ENCODE results near the gene ANKRA2. TPM values are rescaled to one million over a fixed set of nuclear protein-coding genes. Genes with fewer than 3 reads are reported as not detected.
A peak's percentile ranks its signal among the peaks of the same experiment; 100 is the strongest.

The ANKRA2 gene
- total RNA-seq, 1 donor from 2014 or later, result 18.8 TPM

DNA sequence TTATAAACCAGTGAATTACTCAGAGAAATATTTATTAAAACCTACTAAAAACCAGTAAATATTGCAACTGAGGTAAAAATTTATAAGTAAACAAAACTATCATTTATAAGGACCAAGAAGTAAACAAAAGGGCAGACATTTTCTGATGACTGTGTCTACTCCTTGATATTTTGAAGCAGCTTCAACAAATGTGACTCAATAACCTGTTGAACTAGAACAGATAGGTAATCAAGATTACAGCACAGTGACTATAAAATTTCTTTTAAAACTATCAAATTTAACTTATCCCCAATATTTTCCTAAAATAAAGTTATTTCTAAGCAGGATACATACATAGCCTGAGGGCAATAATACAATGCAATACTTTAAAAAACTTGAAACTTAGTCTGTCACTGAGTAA, 12.8 kb downstream of the ANKRA2 start:
- Mint-ChIP-seq H3K9me3 (ENCODE audit: unreplicated experiment) (no peaks in the 10 kb centered on the region), H3K27ac (ENCODE audit: unreplicated experiment) (no peak overlapping the region), H3K4me1 (ENCODE audit: low read depth, unreplicated experiment) (peaks cover 2% of the 10 kb centered on the region), H3K27me3 (ENCODE audit: unreplicated experiment) (no peaks in the 10 kb centered on the region), H3K36me3 (ENCODE audit: unreplicated experiment) (no peaks in the 10 kb centered on the region), H3K4me3 (ENCODE audit: unreplicated experiment) (no peak overlapping the region)
- no peak for DNase-seq
- TF ChIP-seq, protein P1, sequence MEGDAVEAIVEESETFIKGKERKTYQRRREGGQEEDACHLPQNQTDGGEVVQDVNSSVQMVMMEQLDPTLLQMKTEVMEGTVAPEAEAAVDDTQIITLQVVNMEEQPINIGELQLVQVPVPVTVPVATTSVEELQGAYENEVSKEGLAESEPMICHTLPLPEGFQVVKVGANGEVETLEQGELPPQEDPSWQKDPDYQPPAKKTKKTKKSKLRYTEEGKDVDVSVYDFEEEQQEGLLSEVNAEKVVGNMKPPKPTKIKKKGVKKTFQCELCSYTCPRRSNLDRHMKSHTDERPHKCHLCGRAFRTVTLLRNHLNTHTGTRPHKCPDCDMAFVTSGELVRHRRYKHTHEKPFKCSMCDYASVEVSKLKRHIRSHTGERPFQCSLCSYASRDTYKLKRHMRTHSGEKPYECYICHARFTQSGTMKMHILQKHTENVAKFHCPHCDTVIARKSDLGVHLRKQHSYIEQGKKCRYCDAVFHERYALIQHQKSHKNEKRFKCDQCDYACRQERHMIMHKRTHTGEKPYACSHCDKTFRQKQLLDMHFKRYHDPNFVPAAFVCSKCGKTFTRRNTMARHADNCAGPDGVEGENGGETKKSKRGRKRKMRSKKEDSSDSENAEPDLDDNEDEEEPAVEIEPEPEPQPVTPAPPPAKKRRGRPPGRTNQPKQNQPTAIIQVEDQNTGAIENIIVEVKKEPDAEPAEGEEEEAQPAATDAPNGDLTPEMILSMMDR (IDR thresholded peaks at IDR 0.05; ENCODE audit: partially characterized antibody, unreplicated experiment), result no peak

DNA sequence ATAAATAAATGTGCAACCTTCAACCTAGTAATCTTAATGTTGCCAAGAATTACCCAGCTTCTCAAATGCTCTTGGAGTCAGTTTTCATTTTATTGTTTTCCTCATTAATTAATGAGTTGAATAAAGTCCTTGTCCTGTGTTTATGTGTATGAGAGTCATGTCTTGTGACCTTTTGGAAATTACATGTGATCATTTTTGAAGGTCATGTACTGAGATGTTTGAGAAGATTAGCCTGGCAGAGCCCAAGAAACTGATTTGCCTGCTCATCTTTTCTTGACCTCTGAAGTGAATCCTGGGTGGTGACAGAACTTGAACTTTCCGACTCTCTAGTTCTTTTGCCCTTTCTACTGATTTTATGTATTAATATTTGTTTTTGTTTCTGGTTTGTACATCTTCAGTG, 15.4 kb downstream of the ANKRA2 start:
- H3K27me3 Mint-ChIP-seq (ENCODE audit: unreplicated experiment), result no peaks in the 10 kb centered on the region
- no peaks in the 10 kb centered on the region for H3K9me3 Mint-ChIP-seq (ENCODE audit: unreplicated experiment)
- no peaks in the 10 kb centered on the region for H3K36me3 Mint-ChIP-seq (ENCODE audit: unreplicated experiment)
- TF ChIP-seq, protein P1 (IDR thresholded peaks at IDR 0.05; ENCODE audit: partially characterized antibody, unreplicated experiment), result no peak
- no peak overlapping the region for H3K27ac Mint-ChIP-seq (ENCODE audit: unreplicated experiment)
- H3K4me3 Mint-ChIP-seq (ENCODE audit: unreplicated experiment), result no peak overlapping the region
- DNase-seq, result no peak
- peaks cover 6% of the 10 kb centered on the region for H3K4me1 Mint-ChIP-seq (ENCODE audit: low read depth, unreplicated experiment)

DNA sequence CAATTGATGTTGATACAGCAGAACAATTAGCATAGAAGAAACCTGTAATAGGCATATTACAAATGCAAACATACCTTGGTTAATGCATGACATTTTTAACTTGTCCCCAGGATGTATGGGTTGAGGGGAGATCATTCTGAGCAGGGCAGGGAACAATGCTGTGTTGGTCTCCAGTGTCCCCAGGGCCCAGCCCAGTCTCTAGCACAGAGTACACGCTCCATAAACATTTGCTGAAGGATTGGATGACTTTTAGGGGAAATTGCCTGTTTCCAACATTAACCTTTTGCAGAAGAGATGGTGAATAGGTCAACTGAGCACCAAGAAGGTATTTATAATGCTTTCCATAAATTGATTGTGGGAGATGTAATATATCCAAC, 20.0 kb downstream of the ANKRA2 start:
- H3K4me3 Mint-ChIP-seq (ENCODE audit: unreplicated experiment), result no peak overlapping the region
- TF ChIP-seq, protein P1 (IDR thresholded peaks at IDR 0.05; ENCODE audit: partially characterized antibody, unreplicated experiment), result no peak
- H3K27ac Mint-ChIP-seq (ENCODE audit: unreplicated experiment), result peak overlapping the region; percentile 80
- no peaks in the 10 kb centered on the region for H3K36me3 Mint-ChIP-seq (ENCODE audit: unreplicated experiment)
- DNase-seq, result no peak
- peaks cover 12% of the 10 kb centered on the region for H3K4me1 Mint-ChIP-seq (ENCODE audit: low read depth, unreplicated experiment)
- H3K27me3 Mint-ChIP-seq (ENCODE audit: unreplicated experiment), result peaks cover 2% of the 10 kb centered on the region
- peaks cover 1% of the 10 kb centered on the region for H3K9me3 Mint-ChIP-seq (ENCODE audit: unreplicated experiment)

DNA sequence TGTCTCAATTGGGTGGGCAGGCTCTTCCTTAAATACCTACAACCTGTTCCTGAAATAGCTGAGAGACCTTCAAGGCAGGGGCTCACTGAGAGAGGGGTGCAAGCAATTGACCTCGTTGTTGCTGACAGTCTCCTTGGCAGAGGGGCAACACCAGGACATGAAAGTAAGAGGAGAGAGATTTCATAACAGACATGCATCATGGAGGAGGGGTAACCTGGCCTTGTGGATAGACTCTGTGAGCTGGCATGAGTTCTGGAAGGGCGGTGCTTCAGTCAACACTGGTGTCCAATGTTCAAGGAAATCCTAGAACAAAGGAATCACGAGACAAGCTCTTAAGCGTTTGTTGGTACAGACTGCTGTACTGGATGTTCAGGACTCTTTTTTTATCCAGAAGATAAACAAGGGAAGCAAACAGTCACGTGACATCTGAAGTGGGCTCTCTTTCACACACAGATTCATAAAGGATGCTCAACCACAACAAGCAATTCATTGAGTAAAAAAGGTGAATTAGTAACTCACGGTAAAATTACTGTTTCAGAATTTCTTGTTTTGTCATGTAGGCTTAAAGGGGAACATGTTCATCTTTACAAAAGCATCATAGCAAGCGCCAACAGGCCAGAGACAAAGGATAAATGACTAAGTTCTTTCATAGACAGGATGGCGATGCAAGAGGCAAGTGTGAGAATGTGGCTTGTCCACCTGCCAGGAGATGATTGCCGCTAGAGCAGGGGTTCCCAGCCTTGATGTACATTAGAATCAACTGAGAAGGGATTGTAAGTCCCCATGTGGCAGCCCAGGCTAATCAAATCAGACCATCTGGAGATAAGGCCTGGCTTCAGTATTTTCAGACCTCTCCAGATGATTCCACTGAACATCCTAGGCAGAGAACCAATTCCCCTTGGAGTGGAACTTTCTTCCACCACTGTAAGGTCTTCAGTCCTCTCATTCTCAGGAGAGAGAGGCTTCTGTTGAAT, 20.7 kb downstream of the ANKRA2 start:
- peaks cover 12% of the 10 kb centered on the region for H3K4me1 Mint-ChIP-seq (ENCODE audit: low read depth, unreplicated experiment)
- peaks cover 1% of the 10 kb centered on the region for H3K9me3 Mint-ChIP-seq (ENCODE audit: unreplicated experiment)
- H3K36me3 Mint-ChIP-seq (ENCODE audit: unreplicated experiment), result no peaks in the 10 kb centered on the region
- TF ChIP-seq, protein P1 (IDR thresholded peaks at IDR 0.05; ENCODE audit: partially characterized antibody, unreplicated experiment), result no peak
- peaks cover 2% of the 10 kb centered on the region for H3K27me3 Mint-ChIP-seq (ENCODE audit: unreplicated experiment)
- no peak overlapping the region for H3K4me3 Mint-ChIP-seq (ENCODE audit: unreplicated experiment)
- peak overlapping the region; percentile 80 for H3K27ac Mint-ChIP-seq (ENCODE audit: unreplicated experiment)
- DNase-seq, result no peak

DNA sequence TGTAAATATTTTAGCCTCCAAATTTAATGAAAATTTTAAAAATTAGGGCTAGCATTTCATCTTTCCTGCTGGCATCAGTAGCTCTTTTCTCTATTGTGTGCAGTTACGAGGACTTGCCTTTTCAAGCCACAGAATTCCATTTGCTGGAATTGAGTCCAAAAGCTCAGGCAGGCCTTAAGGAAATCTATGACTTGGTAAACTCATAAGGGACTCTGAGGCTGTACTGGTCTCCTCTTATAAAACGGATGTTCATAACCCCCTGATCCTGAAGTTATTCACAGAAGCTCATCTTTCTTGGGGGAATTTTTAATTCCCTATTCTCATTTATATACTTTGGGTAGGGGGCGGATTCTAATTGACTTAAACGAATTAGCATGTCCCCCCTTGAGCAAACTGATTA, 23.4 kb downstream of the ANKRA2 start:
- Mint-ChIP-seq H3K36me3 (ENCODE audit: unreplicated experiment) (no peaks in the 10 kb centered on the region), H3K9me3 (ENCODE audit: unreplicated experiment) (peaks cover 1% of the 10 kb centered on the region), H3K27me3 (ENCODE audit: unreplicated experiment) (peaks cover 2% of the 10 kb centered on the region), H3K27ac (ENCODE audit: unreplicated experiment) (no peak overlapping the region), H3K4me1 (ENCODE audit: low read depth, unreplicated experiment) (peaks cover 10% of the 10 kb centered on the region), H3K4me3 (ENCODE audit: unreplicated experiment) (no peak overlapping the region)
- TF ChIP-seq, protein P1 (IDR thresholded peaks at IDR 0.05; ENCODE audit: partially characterized antibody, unreplicated experiment), result no peak
- DNase-seq, result no peak

Measured in glutamatergic neuron (in vitro differentiated cells).